ENCODE results near the gene MVB12B. TPM values are rescaled to one million over a fixed set of nuclear protein-coding genes. Genes with fewer than 3 reads are reported as not detected.

Gene MVB12B
- total and polyA plus RNA-seq, 10 donors = 2.8 to 52.4 (median 34.8) TPM

GRCh38 chr9:126415741-126416370, 89.2 kb downstream of the MVB12B start:
- 85 to 89% (median 88%) methylated on average over 11 to 16 of the region's 16 CpGs for WGBS, 5 donors
- no peak overlapping the region for H3K4me3 ChIP-seq
- TF ChIP-seq CTCF (IDR thresholded peaks at IDR 0.05 in 8 of 11, conservative IDR thresholded peaks at IDR 0.05 in 3 of 11) (no peak), POLR2AphosphoS5 (IDR thresholded peaks at IDR 0.05) (no peak), POLR2A (IDR thresholded peaks at IDR 0.05) (no peak)
- intact Hi-C loops (cut with DNase I; ENCODE audit: low total_unique reads) = loop anchor here (10.0 kb wide), 1 partner anchor 1011 kb away; no protein-coding TSS in a partner anchor
- peaks cover 10 to 40% (median 26%) of the 10 kb centered on the region in 6 donors for H3K4me1 ChIP-seq
- DNase-seq = no peak
- no peaks in the 10 kb centered on the region for H3K27me3 ChIP-seq (replicated peaks in 1 of 7)
- H3K9me3 ChIP-seq = no peaks in the 10 kb centered on the region
- H3K36me3 ChIP-seq = peaks cover 0 to 30% (median 2%) of the 10 kb centered on the region in 6 donors
- no peak overlapping the region for H3K27ac ChIP-seq

- Histone ChIP-seq H3K27ac (no peak overlapping the region), H3K4me3 (no peak overlapping the region), H3K4me1 (peaks cover 6 to 40% (median 19%) of the 10 kb centered on the region in 6 donors), H3K36me3 (peaks cover 0 to 42% (median 6%) of the 10 kb centered on the region in 6 donors), H3K27me3 (replicated peaks in 1 of 7) (no peaks in the 10 kb centered on the region), H3K9me3 (no peaks in the 10 kb centered on the region)
- intact Hi-C loops (cut with DNase I; ENCODE audit: low total_unique reads) = loop anchor here (10.0 kb wide), 1 partner anchor 1012 kb away; no protein-coding TSS in a partner anchor
- no peak for DNase-seq
- no peak for TF ChIP-seq POLR2A (IDR thresholded peaks at IDR 0.05)
Observed at GRCh38 chr9:126417043-126417442, 90.4 kb downstream of the MVB12B start.

- Histone ChIP-seq H3K9me3 (no peaks in the 10 kb centered on the region), H3K27ac (no peak overlapping the region), H3K4me3 (no peak overlapping the region), H3K36me3 (peaks cover 0 to 49% (median 8%) of the 10 kb centered on the region in 6 donors), H3K27me3 (replicated peaks in 1 of 7) (no peaks in the 10 kb centered on the region), H3K4me1 (peaks cover 0 to 40% (median 16%) of the 10 kb centered on the region in 6 donors)
- DNase-seq = no peak
- WGBS, 5 donors = 93 to 97% (median 96%) methylated on average over 2 of the region's 2 CpGs
- TF ChIP-seq POLR2AphosphoS5 (IDR thresholded peaks at IDR 0.05) (no peak), POLR2A (IDR thresholded peaks at IDR 0.05) (no peak), CTCF (IDR thresholded peaks at IDR 0.05 in 8 of 11, conservative IDR thresholded peaks at IDR 0.05 in 3 of 11) (no peak)
- intact Hi-C loops (cut with DNase I; ENCODE audit: low total_unique reads) = loop anchor here (10.0 kb wide), 1 partner anchor 1013 kb away; no protein-coding TSS in a partner anchor
Observed at GRCh38 chr9:126417684-126418083, 91.1 kb downstream of the MVB12B start.

- no peak overlapping the region for H3K27ac ChIP-seq
- TF ChIP-seq POLR2A (IDR thresholded peaks at IDR 0.05) (no peak), CTCF (IDR thresholded peaks at IDR 0.05 in 8 of 11, conservative IDR thresholded peaks at IDR 0.05 in 3 of 11) (no peak), POLR2AphosphoS5 (IDR thresholded peaks at IDR 0.05) (no peak)
- DNase-seq = no peak
- H3K36me3 ChIP-seq = peaks cover 0 to 58% (median 9%) of the 10 kb centered on the region in 6 donors
- peaks cover 0 to 40% (median 11%) of the 10 kb centered on the region in 6 donors for H3K4me1 ChIP-seq
- WGBS, 5 donors = 66 to 94% (median 80%) methylated on average over 6 of the region's 6 CpGs
- H3K4me3 ChIP-seq = no peak overlapping the region
- intact Hi-C loops (cut with DNase I; ENCODE audit: low total_unique reads) = loop anchor here (10.0 kb wide), 1 partner anchor 1014 kb away; no protein-coding TSS in a partner anchor
- no peaks in the 10 kb centered on the region for H3K27me3 ChIP-seq (replicated peaks in 1 of 7)
- H3K9me3 ChIP-seq = no peaks in the 10 kb centered on the region
Observed at GRCh38 chr9:126418608-126419007, 92.0 kb downstream of the MVB12B start.
